CMK (cell line): Measurements from ENCODE around the gene SVOPL.

Source experiments
- DNase-seq: peaks from one replicate; pipeline ENCODE4 v3.0.0-alpha.2; 2010; ENCODE audit warnings: low read depth

SVOPL gene

DNA sequence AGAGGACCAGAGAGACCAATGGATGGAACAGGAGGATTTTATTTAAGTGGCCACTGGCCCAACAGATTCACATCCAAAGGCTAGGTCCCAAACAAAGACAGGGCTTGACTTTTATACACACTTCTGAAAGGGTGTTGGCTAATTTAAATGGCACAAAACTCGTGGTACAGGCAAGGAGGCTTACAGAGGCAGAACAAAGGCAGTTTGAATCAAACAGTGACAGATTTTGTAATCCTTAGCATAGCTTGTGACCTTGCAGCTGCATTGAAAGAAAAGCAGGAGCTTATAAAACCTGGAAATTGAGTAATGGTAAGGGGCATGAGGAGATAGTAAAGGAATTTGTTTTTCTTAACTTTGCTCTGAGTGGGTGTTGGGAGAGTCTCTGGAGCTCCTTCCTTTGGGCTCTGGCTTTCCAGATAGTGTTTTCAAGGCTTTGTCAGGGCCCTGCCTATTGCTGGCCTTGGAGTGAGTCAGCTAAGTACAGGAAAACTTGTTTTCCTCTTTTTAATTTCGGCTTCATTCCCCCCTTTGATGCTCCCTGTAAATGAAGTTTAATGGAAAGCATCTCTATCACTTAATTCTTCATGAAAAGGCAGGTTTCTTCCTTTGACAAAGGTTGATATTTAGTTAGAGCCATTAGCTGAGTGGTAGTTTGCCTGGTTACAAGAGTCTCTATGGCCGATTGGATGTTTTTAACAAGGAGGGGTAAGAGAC is 144.2 kb downstream of the SVOPL start:
- DNase-seq: no peak

DNA sequence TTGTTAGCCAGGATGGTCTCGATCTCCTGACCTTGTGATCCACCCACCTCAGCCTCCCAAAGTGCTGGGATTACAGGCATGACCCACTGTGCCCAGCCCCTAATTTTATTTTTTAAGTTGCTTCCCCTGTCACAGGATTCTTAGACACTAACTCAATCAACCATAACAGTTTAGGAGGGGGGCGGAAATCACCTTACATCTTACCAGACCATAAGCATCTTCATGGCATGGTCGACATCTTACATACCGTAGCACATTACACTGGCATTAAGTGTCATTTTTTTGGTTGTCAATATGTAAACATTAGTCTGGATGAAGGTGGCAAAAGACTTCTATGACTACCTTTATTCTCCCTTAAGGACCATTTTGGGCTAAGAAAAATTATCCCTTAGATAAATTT is 145.5 kb downstream of the SVOPL start:
- DNase-seq: no peak

DNA sequence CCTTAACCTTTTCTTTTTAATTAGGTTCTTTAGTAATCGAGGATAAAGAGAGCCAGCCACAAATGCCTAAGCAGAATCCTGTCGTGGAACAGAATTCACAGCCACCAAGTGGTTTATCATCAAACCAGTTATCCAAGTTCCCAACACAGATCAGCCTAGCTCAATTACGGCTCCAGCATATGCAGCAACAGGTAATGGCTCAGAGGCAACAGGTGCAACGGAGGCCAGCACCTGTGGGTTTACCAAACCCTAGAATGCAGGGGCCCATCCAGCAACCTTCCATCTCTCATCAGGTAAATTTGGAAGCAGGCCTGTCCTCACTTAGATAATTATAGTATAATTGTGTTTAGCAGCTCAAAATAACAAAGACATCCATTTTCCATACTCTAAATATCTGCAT is 146.5 kb downstream of the SVOPL start:
- DNase-seq: no peak

DNA sequence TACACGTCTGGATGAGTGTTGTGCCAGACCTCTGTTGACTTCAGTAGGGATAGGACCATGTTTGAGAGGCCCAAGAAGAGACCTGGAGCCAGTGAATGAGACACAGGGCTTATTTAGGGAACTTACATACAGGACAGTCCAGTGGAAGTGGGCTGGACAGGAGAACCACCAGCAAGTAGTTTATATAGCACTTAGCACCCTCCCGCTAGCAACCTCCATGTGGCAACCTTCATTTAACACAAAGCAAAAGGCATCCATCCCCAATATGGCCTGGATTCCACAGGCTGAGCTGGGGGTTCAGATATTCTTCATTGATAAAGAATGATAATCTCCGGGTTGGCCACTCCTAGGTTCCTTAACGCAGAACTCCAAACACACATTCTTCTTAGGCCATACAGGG is 147.4 kb downstream of the SVOPL start:
- DNase-seq: no peak

DNA sequence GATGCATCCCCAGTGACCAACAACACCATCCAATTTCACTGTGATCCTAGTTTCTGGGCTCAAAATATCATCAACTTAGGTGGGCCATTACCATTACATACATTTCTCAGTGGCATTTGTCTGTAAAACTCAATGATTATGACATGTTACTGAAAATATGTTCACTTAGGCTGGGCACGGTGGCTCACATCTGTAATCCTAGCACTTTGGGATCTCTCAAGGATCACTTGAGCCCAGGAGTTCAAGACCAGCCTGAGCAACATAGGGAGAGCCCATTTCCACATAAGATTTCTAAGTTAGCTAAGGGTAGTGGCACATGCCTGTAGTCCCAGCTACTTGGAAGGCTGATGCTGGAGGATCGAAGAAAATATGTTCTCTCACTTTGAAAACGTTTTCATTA is 150.1 kb downstream of the SVOPL start:
- DNase-seq: no peak

DNA sequence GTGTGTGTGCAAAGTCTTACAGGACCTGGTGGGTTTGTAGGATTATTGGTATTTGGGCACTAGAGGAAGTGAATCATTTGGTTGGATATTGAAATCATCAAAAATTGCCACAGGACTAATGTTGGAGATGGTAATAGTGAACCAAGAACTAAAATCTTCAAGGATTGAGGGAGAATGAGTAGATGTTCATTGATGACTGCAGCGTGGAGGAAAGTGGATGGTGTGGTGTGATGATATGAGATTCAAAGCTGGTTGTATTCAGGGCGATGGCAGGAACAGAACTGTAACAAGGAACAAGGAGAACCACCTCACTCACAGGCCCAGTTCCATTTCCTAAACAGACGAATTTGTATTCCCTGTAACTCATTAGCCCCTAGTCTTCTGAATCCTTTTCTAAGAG is 150.8 kb downstream of the SVOPL start:
- DNase-seq: no peak

DNA sequence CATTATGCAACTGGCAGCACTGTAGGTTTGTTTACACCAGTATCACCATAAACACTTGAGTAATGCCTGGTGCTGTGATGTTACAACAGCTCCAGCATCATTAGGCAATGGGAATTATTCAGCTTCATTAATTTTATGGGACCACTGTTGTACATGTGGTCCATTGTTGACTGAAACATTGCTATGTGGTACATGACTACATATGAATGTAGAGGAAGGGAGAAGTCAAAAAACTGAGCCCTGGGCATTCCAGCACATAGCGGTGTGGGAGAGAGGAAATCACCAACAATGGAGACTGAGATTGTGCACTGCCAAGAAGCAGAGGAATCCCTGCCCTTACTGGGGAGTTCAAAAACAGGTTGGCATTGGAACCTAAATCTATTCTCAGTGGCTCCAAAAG is 152.1 kb downstream of the SVOPL start:
- DNase-seq: no peak

DNA sequence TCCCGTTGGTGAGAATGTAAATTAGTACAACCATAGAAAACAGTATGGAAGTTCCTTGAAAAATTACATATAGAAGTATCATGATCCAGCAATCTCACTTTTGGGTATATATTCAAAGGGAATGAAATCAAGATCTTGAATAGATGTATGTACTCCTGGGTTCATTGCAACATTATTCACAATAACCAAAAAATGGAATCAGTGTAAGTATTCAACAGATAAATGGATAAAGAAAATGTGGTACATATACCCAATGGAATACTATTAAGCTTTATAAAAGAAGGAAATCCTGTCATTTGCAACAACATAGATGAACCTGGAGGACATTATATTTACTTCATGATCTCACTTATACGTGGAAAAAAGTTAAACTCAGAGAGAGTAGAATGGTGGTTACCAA is 154.3 kb downstream of the SVOPL start:
- DNase-seq: no peak

DNA sequence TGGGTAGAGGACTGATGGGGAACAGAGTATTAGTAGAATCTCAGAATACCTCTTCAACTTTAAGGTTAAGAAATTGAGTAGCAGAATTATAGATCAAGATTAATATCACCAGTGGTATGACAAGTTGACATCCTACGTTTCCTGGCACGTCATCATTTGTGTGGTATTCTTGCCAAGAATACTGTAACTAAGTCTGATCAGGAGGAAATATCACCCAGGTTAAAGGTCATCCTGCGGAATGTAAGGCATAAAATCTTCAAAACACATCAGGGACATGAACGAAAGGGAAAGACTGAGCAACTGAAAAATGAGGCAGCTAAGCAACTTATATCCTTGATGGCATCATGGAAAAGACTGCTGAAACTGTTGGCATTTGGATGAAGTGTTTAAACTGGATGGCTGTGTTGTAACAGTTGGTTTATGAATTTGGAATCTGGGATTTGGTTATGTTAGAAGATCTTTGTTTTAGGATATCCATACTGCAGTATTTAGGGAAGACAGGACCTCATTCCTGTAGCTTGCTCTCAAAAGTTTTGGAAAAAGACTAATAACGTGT is 155.0 kb downstream of the SVOPL start:
- DNase-seq: no peak

DNA sequence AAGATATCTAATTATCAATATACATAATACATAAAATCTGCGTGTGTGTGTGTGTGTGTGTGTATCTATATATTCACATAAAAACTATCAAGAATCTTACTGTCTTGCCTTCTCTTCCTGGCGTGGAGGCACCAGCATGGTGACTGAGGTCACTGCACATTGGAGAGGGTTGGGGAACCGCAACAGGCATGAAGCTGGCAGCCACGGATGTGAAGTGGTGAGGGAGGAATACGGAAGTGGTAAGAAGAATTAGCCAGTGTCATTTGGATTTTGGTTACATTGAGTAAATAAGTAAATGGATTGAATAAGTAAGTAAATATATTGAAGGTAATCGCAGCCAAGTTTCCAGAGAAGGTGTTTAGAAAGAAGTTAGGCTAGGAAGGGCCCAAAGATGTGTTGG is 156.0 kb downstream of the SVOPL start:
- no peak for DNase-seq
